Testis (tissue), 2 donors: ENCODE measurements around the gene CRIM1.

Experiments
- CTCF ChIP-seq, 3 experiments: fragments of 450-650 bp in 2 of 3; fragments of 200-600 bp in 1 of 3; sonication (generic) in 1 of 3; IDR thresholded peaks; one replicate each; pipeline ENCODE4 v1.5.1; 2016 to 2019; ENCODE audit warnings: antibody characterized with exemption in 3 of 3, mild to moderate bottlenecking in 2 of 3, moderate library complexity in 1 of 3
- POLR2A ChIP-seq: fragments of 450-650 bp; IDR thresholded peaks from one replicate; pipeline ENCODE4 v1.6.1; 2017; ENCODE audit warnings: antibody characterized with exemption, mild to moderate bottlenecking, moderate library complexity

- TF ChIP-seq CTCF (IDR thresholded peaks at IDR 0.05): no peak
- TF ChIP-seq POLR2A: no peak
Observed at GRCh38 chr2:36545871-36546416, 190.4 kb downstream of the CRIM1 start.
